GM06990 (cell line): Measurements from ENCODE around the gene DOK4.

Experiments
- DNase-seq: peaks from one replicate; pipeline ENCODE4 v3.0.0-alpha.2; 2011; ENCODE audit not compliant: insufficient read length; ENCODE audit errors: extremely low read depth
- H3K27me3 ChIP-seq: replicated peaks from 2 replicates; pipeline ENCODE4 v1.6.0; 2011; ENCODE audit warnings: low read length; ENCODE audit not compliant: control insufficient read depth, insufficient read depth
- H3K36me3 ChIP-seq: 2 replicates; pipeline ENCODE4 v1.5.1; 2011; ENCODE audit warnings: low read length; ENCODE audit not compliant: control insufficient read depth, insufficient read depth
- H3K4me3 ChIP-seq: replicated peaks from 2 replicates; pipeline ENCODE4 v1.5.1; 2011; ENCODE audit warnings: low read depth, mild to moderate bottlenecking, control low read depth, low read length
- TF ChIP-seq, protein P1 (sequence below): IDR thresholded peaks from 2 replicates; pipeline ENCODE4 v1.5.1; 2011; ENCODE audit warnings: low read length, control low read depth, mild to moderate bottlenecking, inconsistent platforms; ENCODE audit not compliant: insufficient read depth, poor library complexity, severe bottlenecking

DOK4 gene

GRCh38 chr16:57533431-57534336 lies 47.4 kb upstream of the DOK4 start:
- DNase-seq: no peak

DNA sequence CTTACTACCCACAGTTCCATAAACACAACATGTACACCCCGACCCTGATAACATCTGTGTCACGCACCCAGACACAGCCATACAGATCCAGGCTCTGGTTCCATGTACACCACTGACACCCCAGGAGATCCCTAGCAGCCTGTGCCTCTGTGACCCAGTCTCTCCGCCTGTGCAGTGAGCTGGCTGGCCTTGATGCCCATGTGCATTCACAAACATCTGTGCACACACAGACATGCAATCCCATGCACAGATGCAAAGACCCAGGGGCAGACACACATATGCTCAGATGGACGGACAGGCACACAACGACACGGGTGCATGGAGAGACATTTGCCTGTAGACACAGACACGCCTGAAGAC lies 46.0 kb upstream of the DOK4 start:
- H3K4me3 ChIP-seq: no peak overlapping the region
- no peak for DNase-seq
- H3K27me3 ChIP-seq: no peaks in the 10 kb centered on the region
- TF ChIP-seq, protein P1, sequence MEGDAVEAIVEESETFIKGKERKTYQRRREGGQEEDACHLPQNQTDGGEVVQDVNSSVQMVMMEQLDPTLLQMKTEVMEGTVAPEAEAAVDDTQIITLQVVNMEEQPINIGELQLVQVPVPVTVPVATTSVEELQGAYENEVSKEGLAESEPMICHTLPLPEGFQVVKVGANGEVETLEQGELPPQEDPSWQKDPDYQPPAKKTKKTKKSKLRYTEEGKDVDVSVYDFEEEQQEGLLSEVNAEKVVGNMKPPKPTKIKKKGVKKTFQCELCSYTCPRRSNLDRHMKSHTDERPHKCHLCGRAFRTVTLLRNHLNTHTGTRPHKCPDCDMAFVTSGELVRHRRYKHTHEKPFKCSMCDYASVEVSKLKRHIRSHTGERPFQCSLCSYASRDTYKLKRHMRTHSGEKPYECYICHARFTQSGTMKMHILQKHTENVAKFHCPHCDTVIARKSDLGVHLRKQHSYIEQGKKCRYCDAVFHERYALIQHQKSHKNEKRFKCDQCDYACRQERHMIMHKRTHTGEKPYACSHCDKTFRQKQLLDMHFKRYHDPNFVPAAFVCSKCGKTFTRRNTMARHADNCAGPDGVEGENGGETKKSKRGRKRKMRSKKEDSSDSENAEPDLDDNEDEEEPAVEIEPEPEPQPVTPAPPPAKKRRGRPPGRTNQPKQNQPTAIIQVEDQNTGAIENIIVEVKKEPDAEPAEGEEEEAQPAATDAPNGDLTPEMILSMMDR: no peak
- H3K36me3 ChIP-seq: peaks cover 1% of the 10 kb centered on the region

More at GRCh38 chr16:57533431-57534336, 47.4 kb upstream of the DOK4 start:
- no peak overlapping the region for H3K4me3 ChIP-seq
- TF ChIP-seq, protein P1: no peak
- no peaks in the 10 kb centered on the region; the same call in 1 of the 2 replicates for H3K36me3 ChIP-seq
- H3K27me3 ChIP-seq: no peaks in the 10 kb centered on the region

- Histone ChIP-seq H3K4me3 (no peak overlapping the region), H3K36me3 (peaks cover 1% of the 10 kb centered on the region), H3K27me3 (no peaks in the 10 kb centered on the region)
- no peak for DNase-seq
- TF ChIP-seq, protein P1: no peak
Measured at GRCh38 chr16:57531635-57532265, 45.5 kb upstream of the DOK4 start.

DNA sequence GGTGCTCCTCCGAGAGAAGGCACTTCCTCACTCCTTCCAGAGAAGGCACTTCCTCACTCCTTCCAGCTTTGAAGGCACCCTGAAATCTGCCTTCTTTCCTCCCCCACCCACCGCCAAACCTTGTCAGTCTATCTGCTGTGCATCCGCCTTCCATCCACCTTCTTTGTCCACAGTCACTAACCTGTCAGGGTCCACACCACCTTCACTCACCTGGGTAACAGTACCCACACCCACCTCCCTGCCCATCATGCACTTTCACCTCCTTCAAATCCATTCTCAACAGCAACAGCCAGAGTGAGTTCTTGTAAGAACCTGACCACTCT lies 44.9 kb upstream of the DOK4 start:
- TF ChIP-seq, protein P1: no peak
- Histone ChIP-seq H3K36me3 (peaks cover 1% of the 10 kb centered on the region), H3K4me3 (no peak overlapping the region), H3K27me3 (no peaks in the 10 kb centered on the region)
- no peak for DNase-seq

- Histone ChIP-seq H3K27me3 (no peaks in the 10 kb centered on the region), H3K4me3 (no peak overlapping the region), H3K36me3 (peaks cover 1% of the 10 kb centered on the region)
- DNase-seq: no peak
- TF ChIP-seq, protein P1: no peak
Measured at GRCh38 chr16:57530522-57531252, 44.4 kb upstream of the DOK4 start.
